ENCODE data around the gene TMIGD1. TPM values are rescaled to one million over a fixed set of nuclear protein-coding genes. Genes with fewer than 3 reads are reported as not detected.
A peak's percentile ranks its signal among the peaks of the same experiment; 100 is the strongest.
"Not testable (repeated sequence)": the region's sequence is repeated elsewhere in the genome, so short reads cannot be mapped to it uniquely, and the experiment has no call there.

The TMIGD1 gene
- total and polyA plus RNA-seq, 8 donors = not detected

GRCh38 chr17:30357476-30357875, 23.6 kb upstream of the TMIGD1 start:
- no peak for TF ChIP-seq CTCF (IDR thresholded peaks at IDR 0.05)
- H3K36me3 ChIP-seq = no peaks in the 10 kb centered on the region
- H3K27ac ChIP-seq = no peak overlapping the region
- H3K4me3 ChIP-seq = no peak overlapping the region
- no peak for ATAC-seq
- no peaks in the 10 kb centered on the region for H3K27me3 ChIP-seq
- peaks cover 0 to 10% of the 10 kb centered on the region in 2 donors for H3K9me3 ChIP-seq
- H3K4me1 ChIP-seq = peaks cover 0 to 31% of the 10 kb centered on the region in 2 donors
- intact Hi-C loops (cut with DNase I) = no loop called here
- no peak for DNase-seq

GRCh38 chr17:30354701-30355100, 20.8 kb upstream of the TMIGD1 start:
- no peak for DNase-seq
- Histone ChIP-seq H3K27ac (no peak overlapping the region), H3K4me3 (no peak overlapping the region), H3K27me3 (no peaks in the 10 kb centered on the region), H3K4me1 (peaks cover 0 to 37% of the 10 kb centered on the region in 2 donors), H3K9me3 (no peaks in the 10 kb centered on the region), H3K36me3 (no peaks in the 10 kb centered on the region)
- no peak for TF ChIP-seq CTCF (IDR thresholded peaks at IDR 0.05)
- intact Hi-C loops (cut with DNase I) = no loop called here
- ATAC-seq = no peak

- no peak for TF ChIP-seq CTCF (IDR thresholded peaks at IDR 0.05)
- Histone ChIP-seq H3K4me1 (peaks cover 0 to 36% of the 10 kb centered on the region in 2 donors), H3K27me3 (no peaks in the 10 kb centered on the region), H3K27ac (peak overlapping the region in 1 of 2 donors; percentile 76), H3K4me3 (no peak overlapping the region), H3K36me3 (no peaks in the 10 kb centered on the region), H3K9me3 (no peaks in the 10 kb centered on the region)
- intact Hi-C loops (cut with DNase I) = no loop called here
- peak in 1 of 4 donors; percentile 49 for DNase-seq
- ATAC-seq = peak; percentile 53
Observed at GRCh38 chr17:30352240-30352814, 18.5 kb upstream of the TMIGD1 start.

- no peak for DNase-seq
- Histone ChIP-seq H3K9me3 (no peaks in the 10 kb centered on the region), H3K4me1 (peaks cover 0 to 36% of the 10 kb centered on the region in 2 donors), H3K36me3 (no peaks in the 10 kb centered on the region), H3K27ac (peak overlapping the region in 1 of 2 donors; percentile 76), H3K4me3 (no peak overlapping the region), H3K27me3 (no peaks in the 10 kb centered on the region)
- no peak for ATAC-seq
- intact Hi-C loops (cut with DNase I) = no loop called here
- no peak for TF ChIP-seq CTCF (IDR thresholded peaks at IDR 0.05)
Observed at GRCh38 chr17:30351735-30352134, 17.9 kb upstream of the TMIGD1 start.

GRCh38 chr17:30351263-30351662, 17.4 kb upstream of the TMIGD1 start:
- DNase-seq; H3K9me3 ChIP-seq; H3K36me3 ChIP-seq; H3K27me3 ChIP-seq; intact Hi-C loops (cut with DNase I); H3K4me3 ChIP-seq: not testable (repeated sequence)
- Histone ChIP-seq H3K27ac (peak overlapping the region in 1 of 2 donors; percentile 76), H3K4me1 (peaks cover 0 to 40% of the 10 kb centered on the region in 2 donors)
- ATAC-seq = peak; percentile 82

- Histone ChIP-seq H3K4me1 (peaks cover 12 to 57% of the 10 kb centered on the region in 2 donors), H3K27ac (no peak overlapping the region), H3K36me3 (no peaks in the 10 kb centered on the region), H3K9me3 (no peaks in the 10 kb centered on the region), H3K27me3 (no peaks in the 10 kb centered on the region), H3K4me3 (no peak overlapping the region)
- no peak for ATAC-seq
- intact Hi-C loops (cut with DNase I) = no loop called here
- TF ChIP-seq CTCF (IDR thresholded peaks at IDR 0.05) = no peak
- DNase-seq = no peak
Observed at GRCh38 chr17:30349252-30349651, 15.4 kb upstream of the TMIGD1 start.

All from left lung (tissue), 10 donors.